OCI-LY7 (cell line): ENCODE data around the gene MRPL20. TPM values are rescaled to one million over a fixed set of nuclear protein-coding genes. Genes with fewer than 3 reads are reported as not detected.

Experiments
- BruUV-seq: library from RNA; stranded (reverse); fragments of 400-500 nt; replicated peaks from 2 replicates; lab custom pipeline; 2021; lab: Mats Ljungman, UMichigan
- CTCF ChIA-PET: fragments of 300-600 bp; sonication (Branson Sonifier 250); formaldehyde crosslinking; loops from one replicate; lab custom pipeline; 2022; ENCODE audit warnings: antibody characterized with exemption; ENCODE audit not compliant: unreplicated experiment; lab: Charles Lee
- POLR2A ChIA-PET: fragments of 300-600 bp; sonication (Branson Sonifier 250); formaldehyde crosslinking; loops from one replicate; lab custom pipeline; 2022; ENCODE audit warnings: antibody characterized with exemption; lab: Charles Lee
- DNase-seq: peaks from one replicate; pipeline ENCODE4 v3.0.0-alpha.2; 2015; ENCODE audit warnings: low spot score
- H2AFZ ChIP-seq: fragments of 200-600 bp; sonication (generic), shearing (Covaris generic); 2 replicates; pipeline ENCODE4 v1.6.1; 2014; ENCODE audit warnings: mild to moderate bottlenecking, antibody characterized with exemption, low read length, moderate library complexity
- H3K27ac ChIP-seq: fragments of 200-600 bp; sonication (generic); 2 replicates; pipeline ENCODE4 v1.5.1; 2014; ENCODE audit warnings: mixed run types, low read depth, mild to moderate bottlenecking, moderate library complexity, low read length, inconsistent platforms; ENCODE audit not compliant: poor library complexity, severe bottlenecking
- H3K36me3 ChIP-seq: fragments of 200-600 bp; sonication (generic); 2 replicates; pipeline ENCODE4 v1.6.1; 2014; ENCODE audit warnings: mild to moderate bottlenecking, antibody characterized with exemption, low read length, moderate library complexity, mixed read lengths; ENCODE audit not compliant: insufficient read depth
- H3K4me1 ChIP-seq: fragments of 200-600 bp; sonication (generic); 2 replicates; pipeline ENCODE4 v1.5.1; 2014; ENCODE audit warnings: mild to moderate bottlenecking, low read length; ENCODE audit not compliant: insufficient read depth, poor library complexity, severe bottlenecking
- H3K4me2 ChIP-seq: fragments of 200-600 bp; sonication (generic); 2 replicates; pipeline ENCODE4 v1.6.1; 2014; ENCODE audit warnings: mild to moderate bottlenecking, low read length
- H3K4me3 ChIP-seq: fragments of 200-600 bp; sonication (generic); 2 replicates; pipeline ENCODE4 v1.5.1; 2014; ENCODE audit warnings: mild to moderate bottlenecking, low read depth, low read length; ENCODE audit not compliant: poor library complexity, severe bottlenecking
- H3K79me2 ChIP-seq: fragments of 200-600 bp; sonication (generic); 2 replicates; pipeline ENCODE4 v1.6.1; 2016; ENCODE audit warnings: low read depth, mild to moderate bottlenecking, low read length, moderate library complexity, mixed read lengths; ENCODE audit not compliant: insufficient read depth
- H3K9me2 ChIP-seq: fragments of 200-600 bp; sonication (generic); 2 replicates; pipeline ENCODE4 v1.6.1; 2016; ENCODE audit warnings: mild to moderate bottlenecking, low read length, mixed read lengths; ENCODE audit not compliant: insufficient read depth
- H3K9me3 ChIP-seq: fragments of 200-600 bp; sonication (generic); 2 replicates; pipeline ENCODE4 v1.6.1; 2014; ENCODE audit warnings: mild to moderate bottlenecking, mixed run types, low read length, mixed read lengths
- H4K20me1 ChIP-seq: fragments of 200-600 bp; sonication (generic); 2 replicates; pipeline ENCODE4 v1.6.1; 2014; ENCODE audit warnings: mild to moderate bottlenecking, antibody characterized with exemption, low read length, moderate library complexity, mixed read lengths; ENCODE audit not compliant: insufficient read depth
- EZH2phosphoT487 ChIP-seq: fragments of 200-600 bp; sonication (generic); IDR thresholded peaks from 2 replicates; pipeline ENCODE4 v1.6.1; 2018; ENCODE audit warnings: low read depth, borderline replicate concordance, mild to moderate bottlenecking, mixed run types, antibody characterized with exemption, low read length, moderate library complexity, mixed read lengths
- intact Hi-C: fragments of 100-400 bp; cut with micrococcal nuclease; formaldehyde crosslinking; loops from one replicate; pipeline ENCODE4 v1.10.0; 2022; ENCODE audit not compliant: unreplicated experiment
- total RNA-seq, 2 experiments: library from RNA; depleted of rRNA in 1 of 2; stranded (reverse); fragments of >200 nt in 1 of 2; shearing (Covaris generic) in 1 of 2; gene quantifications; 2 replicates each; pipeline ENCODE4 v1.2.3, GENCODE V29; 2014 to 2022
- TF ChIP-seq, protein P1 (sequence below): fragments of 200-600 bp; sonication (generic); conservative IDR thresholded peaks from 2 replicates; pipeline ENCODE4 v1.5.1; 2014; ENCODE audit warnings: mild to moderate bottlenecking, antibody characterized with exemption, low read length, moderate library complexity, mixed read lengths

Gene MRPL20
- total RNA-seq, 2 experiments from 2014 or later: 143 to 165 TPM

DNA sequence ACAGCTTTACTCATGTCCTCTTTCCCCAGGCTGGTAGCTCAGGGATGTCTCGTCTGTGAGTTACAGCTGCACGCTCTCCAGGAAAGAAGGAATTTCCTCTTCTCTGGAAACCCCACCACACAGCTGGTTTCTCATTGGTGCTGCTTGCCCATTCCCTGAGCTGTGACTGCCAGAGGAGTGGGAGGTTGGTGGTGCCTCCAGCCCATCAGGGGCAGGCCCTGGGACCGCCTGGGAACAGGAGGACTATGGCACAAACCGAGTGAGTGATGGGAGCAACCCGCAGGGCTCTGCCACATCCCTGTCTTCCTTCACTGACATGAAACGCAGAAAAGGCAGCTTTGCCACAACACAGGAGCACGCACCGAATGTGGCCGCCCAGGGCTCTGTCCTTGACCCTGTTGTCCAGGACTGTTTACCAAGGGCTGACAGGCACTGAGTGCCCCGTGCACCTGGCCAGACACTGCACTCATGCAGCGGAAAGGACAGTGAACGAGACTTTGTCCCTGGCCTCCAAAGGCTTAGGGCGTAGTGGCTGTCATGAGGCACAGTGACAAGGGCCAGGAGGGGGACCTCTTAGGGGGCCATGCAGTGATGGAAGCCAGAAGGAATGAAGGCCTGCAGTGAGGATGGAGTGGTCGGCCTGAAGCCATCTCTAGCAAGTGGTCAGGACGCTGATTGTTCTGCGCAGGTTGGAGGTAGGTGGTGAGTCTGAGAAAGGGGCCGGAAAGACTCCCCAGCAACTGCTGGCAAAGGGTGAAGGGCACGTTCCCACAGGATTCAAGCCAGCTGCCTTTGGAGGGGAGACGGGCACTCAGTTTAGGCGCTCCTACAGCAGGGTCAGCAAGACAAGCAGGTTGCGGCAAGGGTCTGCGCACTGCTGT lies 6.3 kb downstream of the MRPL20 start:
- H3K9me2 ChIP-seq: no peaks in the 10 kb centered on the region
- peaks cover 81% of the 10 kb centered on the region for H3K36me3 ChIP-seq
- H3K9me3 ChIP-seq: no peaks in the 10 kb centered on the region
- CTCF ChIA-PET: interaction anchor here (0.6 kb wide), 1 partner anchor 338 kb away, joined by 3 read pairs; no protein-coding TSS in a partner anchor
- intact Hi-C loops: no loop called here
- no peak overlapping the region for H2AFZ ChIP-seq
- TF ChIP-seq, protein P1, sequence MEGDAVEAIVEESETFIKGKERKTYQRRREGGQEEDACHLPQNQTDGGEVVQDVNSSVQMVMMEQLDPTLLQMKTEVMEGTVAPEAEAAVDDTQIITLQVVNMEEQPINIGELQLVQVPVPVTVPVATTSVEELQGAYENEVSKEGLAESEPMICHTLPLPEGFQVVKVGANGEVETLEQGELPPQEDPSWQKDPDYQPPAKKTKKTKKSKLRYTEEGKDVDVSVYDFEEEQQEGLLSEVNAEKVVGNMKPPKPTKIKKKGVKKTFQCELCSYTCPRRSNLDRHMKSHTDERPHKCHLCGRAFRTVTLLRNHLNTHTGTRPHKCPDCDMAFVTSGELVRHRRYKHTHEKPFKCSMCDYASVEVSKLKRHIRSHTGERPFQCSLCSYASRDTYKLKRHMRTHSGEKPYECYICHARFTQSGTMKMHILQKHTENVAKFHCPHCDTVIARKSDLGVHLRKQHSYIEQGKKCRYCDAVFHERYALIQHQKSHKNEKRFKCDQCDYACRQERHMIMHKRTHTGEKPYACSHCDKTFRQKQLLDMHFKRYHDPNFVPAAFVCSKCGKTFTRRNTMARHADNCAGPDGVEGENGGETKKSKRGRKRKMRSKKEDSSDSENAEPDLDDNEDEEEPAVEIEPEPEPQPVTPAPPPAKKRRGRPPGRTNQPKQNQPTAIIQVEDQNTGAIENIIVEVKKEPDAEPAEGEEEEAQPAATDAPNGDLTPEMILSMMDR: no peak
- no peak for TF ChIP-seq EZH2phosphoT487
- POLR2A ChIA-PET: interaction anchor here (0.5 to 0.6 kb wide), 3 partner anchors 186 to 286 kb away, joined by 3 to 4 read pairs (median 3); no protein-coding TSS in a partner anchor
- no peak for DNase-seq
- TSS peak; percentile 67 for BruUV-seq
- H3K4me3 ChIP-seq: peak overlapping the region; percentile 90
- peaks cover 61% of the 10 kb centered on the region for H3K79me2 ChIP-seq
- H4K20me1 ChIP-seq: no peaks in the 10 kb centered on the region
- peaks cover 35% of the 10 kb centered on the region for H3K4me1 ChIP-seq
- H3K4me2 ChIP-seq: peak overlapping the region; percentile 95
- peak overlapping the region; percentile 49 for H3K27ac ChIP-seq

DNA sequence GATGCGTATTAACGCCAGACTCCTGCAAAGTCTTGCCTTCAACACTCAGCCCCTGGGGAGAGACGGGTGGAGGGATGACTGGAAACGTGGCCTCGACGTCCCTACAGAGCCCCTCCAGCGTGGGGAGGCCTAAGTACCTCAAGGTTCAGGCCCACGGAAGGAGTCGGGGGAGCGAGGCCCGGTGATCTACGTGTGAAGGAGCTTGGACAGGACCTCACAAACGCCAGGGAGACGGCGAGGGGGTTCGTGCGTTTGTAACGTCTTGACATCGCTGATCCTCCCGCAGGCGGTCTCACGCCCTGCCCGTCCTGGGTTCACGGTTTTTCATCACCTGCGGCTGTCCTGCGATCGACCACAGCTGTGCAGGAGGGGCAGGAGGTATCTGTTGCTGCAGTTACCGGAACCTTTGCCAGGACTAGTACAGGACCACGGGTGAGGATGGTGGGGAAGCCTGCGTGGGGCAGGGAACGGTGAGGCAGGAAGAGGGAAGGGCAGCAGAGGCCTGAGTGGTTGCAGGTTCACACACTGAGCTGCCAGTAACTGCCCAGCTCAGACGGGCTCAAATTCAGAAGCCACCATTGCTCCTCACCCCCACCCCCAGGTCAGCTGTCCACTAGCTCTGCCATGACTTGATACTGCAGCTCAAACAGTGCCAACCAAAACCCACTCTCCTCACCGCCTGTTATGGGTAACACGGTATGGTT lies 7.1 kb downstream of the MRPL20 start:
- Histone ChIP-seq H3K36me3 (peaks cover 81% of the 10 kb centered on the region), H3K27ac (peak overlapping the region; percentile 49), H2AFZ (no peak overlapping the region), H3K9me3 (no peaks in the 10 kb centered on the region), H3K79me2 (peaks cover 59% of the 10 kb centered on the region), H4K20me1 (no peaks in the 10 kb centered on the region), H3K9me2 (no peaks in the 10 kb centered on the region), H3K4me3 (peak overlapping the region; percentile 90), H3K4me1 (peaks cover 29% of the 10 kb centered on the region), H3K4me2 (peak overlapping the region; percentile 95)
- CTCF ChIA-PET: interaction anchor here (0.6 kb wide), 1 partner anchor 337 kb away, joined by 3 read pairs; no protein-coding TSS in a partner anchor
- intact Hi-C loops: loop anchor here (1.0 kb wide), 1 partner anchor 25 kb away; the partner anchor contains the start of gene AURKAIP1
- POLR2A ChIA-PET: interaction anchor here (0.5 to 0.6 kb wide), 2 partner anchors 187 to 286 kb away, joined by 3 to 4 read pairs; no protein-coding TSS in a partner anchor
- BruUV-seq: no TSS peak
- peak; percentile 15 for DNase-seq
- TF ChIP-seq, protein P1: no peak
- TF ChIP-seq EZH2phosphoT487: no peak
